Body of pancreas (tissue), 4 donors: ENCODE measurements around the gene ABL2. TPM values are rescaled to one million over a fixed set of nuclear protein-coding genes. Genes with fewer than 3 reads are reported as not detected.

ENCODE experiments used
- ATAC-seq: fragments of 150-250 bp; one replicate; pipeline ENCODE4 v1.9.1; 2016
- DNase-seq, 4 donors: peaks; one replicate each; pipeline ENCODE4 v3.0.0-alpha.2; 2019
- H3K27ac ChIP-seq, 4 donors: fragments of 200-600 bp; sonication (generic); 1 replicate in 3 of 4; 2 replicates in 1 of 4; pipeline versions ENCODE4 v1.5.1 to v1.6.1; 2016 to 2019; ENCODE audit warnings: mild to moderate bottlenecking in 1 of 4, mixed read lengths in 1 of 4, moderate library complexity in 1 of 4
- H3K27me3 ChIP-seq, 2 donors: fragments of 200-600 bp; sonication (generic); one replicate each; pipeline ENCODE4 v1.6.0; 2016; ENCODE audit warnings: mild to moderate bottlenecking in 1 of 2
- H3K36me3 ChIP-seq, 2 donors: fragments of 200-600 bp; sonication (generic); replicated peaks in 1 of 2; 2 replicates each; pipeline ENCODE4 v1.5.1; 2016; ENCODE audit warnings: low read depth in 2 of 2; ENCODE audit not compliant: insufficient read depth in 1 of 2
- H3K4me1 ChIP-seq: fragments of 200-600 bp; sonication (generic); one replicate; pipeline ENCODE4 v1.6.0; 2016
- H3K4me3 ChIP-seq, 2 donors: fragments of 200-600 bp; sonication (generic); 1 replicate in 1 of 2; 2 replicates in 1 of 2; pipeline ENCODE4 v1.5.1; 2016 to 2019
- H3K9me3 ChIP-seq, 3 donors: fragments of 200-600 bp; sonication (generic); 1 replicate in 2 of 3; 2 replicates in 1 of 3; pipeline ENCODE4 v1.5.1; 2016
- CTCF ChIP-seq, 7 experiments: fragments of 450-650 bp in 4 of 7; fragments of 200-600 bp in 3 of 7; sonication (generic) in 3 of 7; IDR thresholded peaks; one replicate each; pipeline ENCODE4 v1.5.1; 2016 to 2019; ENCODE audit warnings: antibody characterized with exemption in 7 of 7
- POLR2A ChIP-seq, 3 donors: fragments of 450-650 bp; IDR thresholded peaks; one replicate each; pipeline ENCODE4 v1.6.1; 2016; ENCODE audit warnings: antibody characterized with exemption in 3 of 3, mild to moderate bottlenecking in 2 of 3
- WGBS, 2 donors: methylation state at CpG; one replicate each; pipeline ENCODE4 v1.1.5; 2017; 5-methylcytosine and 5-hydroxymethylcytosine counted together
- intact Hi-C: fragments of 100-400 bp; cut with DNase I; formaldehyde crosslinking; loops from one replicate; pipeline ENCODE4 v1.15.1; 2023
- total RNA-seq, 2 donors: library from RNA; depleted of rRNA; stranded (reverse); fragments of >200 nt; gene quantifications; one replicate each; pipeline ENCODE4 v1.1.0, GENCODE V29; 2016

Gene ABL2
- total RNA-seq, 2 donors from 2014 or later: 10.1 to 12.5 TPM

GRCh38 chr1:179120736-179121135 lies 108.7 kb downstream of the ABL2 start:
- TF ChIP-seq POLR2A (IDR thresholded peaks at IDR 0.05) (no peak), CTCF (IDR thresholded peaks at IDR 0.05) (no peak)
- 78 to 83% methylated on average over 2 of the region's 2 CpGs for WGBS, 2 donors
- H3K27me3 ChIP-seq: no peaks in the 10 kb centered on the region
- no peak for DNase-seq
- no peaks in the 10 kb centered on the region for H3K4me1 ChIP-seq
- no peak overlapping the region for H3K4me3 ChIP-seq
- no peak overlapping the region for H3K27ac ChIP-seq
- intact Hi-C loops: no loop called here
- H3K36me3 ChIP-seq: peaks cover 0 to 9% of the 10 kb centered on the region in 2 donors
- H3K9me3 ChIP-seq: no peaks in the 10 kb centered on the region
- no peak for ATAC-seq

GRCh38 chr1:179119513-179119912 lies 110.0 kb downstream of the ABL2 start:
- Histone ChIP-seq H3K4me1 (no peaks in the 10 kb centered on the region), H3K4me3 (no peak overlapping the region), H3K27me3 (no peaks in the 10 kb centered on the region), H3K27ac (no peak overlapping the region), H3K36me3 (peaks cover 0 to 10% of the 10 kb centered on the region in 2 donors), H3K9me3 (no peaks in the 10 kb centered on the region)
- ATAC-seq: no peak
- intact Hi-C loops: no loop called here
- DNase-seq: no peak
- TF ChIP-seq CTCF (IDR thresholded peaks at IDR 0.05) (no peak), POLR2A (IDR thresholded peaks at IDR 0.05) (no peak)

- Histone ChIP-seq H3K4me3 (no peak overlapping the region), H3K4me1 (no peaks in the 10 kb centered on the region), H3K27ac (no peak overlapping the region), H3K27me3 (no peaks in the 10 kb centered on the region), H3K36me3 (peaks cover 0 to 17% of the 10 kb centered on the region in 2 donors), H3K9me3 (no peaks in the 10 kb centered on the region)
- no peak for TF ChIP-seq POLR2A (IDR thresholded peaks at IDR 0.05)
- TF ChIP-seq CTCF (IDR thresholded peaks at IDR 0.05): no peak
- no peak for ATAC-seq
- intact Hi-C loops: no loop called here
- WGBS, 2 donors: 90 to 93% methylated on average over 3 of the region's 3 CpGs
- no peak for DNase-seq
These were observed 114.3 kb downstream of the ABL2 start for GRCh38 chr1:179115181-179115580.

- intact Hi-C loops: no loop called here
- Histone ChIP-seq H3K4me3 (no peak overlapping the region), H3K27ac (no peak overlapping the region), H3K36me3 (peaks cover 0 to 20% of the 10 kb centered on the region in 2 donors), H3K27me3 (no peaks in the 10 kb centered on the region), H3K4me1 (no peaks in the 10 kb centered on the region), H3K9me3 (no peaks in the 10 kb centered on the region)
- 92 to 100% methylated on average over 2 of the region's 2 CpGs for WGBS, 2 donors
- ATAC-seq (no peak), DNase-seq (no peak)
- no peak for TF ChIP-seq CTCF (IDR thresholded peaks at IDR 0.05)
- TF ChIP-seq POLR2A (IDR thresholded peaks at IDR 0.05): no peak
These were observed 120.8 kb downstream of the ABL2 start for GRCh38 chr1:179108644-179109043.
